Measurements from ENCODE around the gene CELSR1.

Gene CELSR1

GRCh38 chr22:46443850-46444389 lies 93.5 kb downstream of the CELSR1 start:
- Histone ChIP-seq H3K27me3 (replicated peaks) (no peaks in the 10 kb centered on the region), H3K27ac (no peak overlapping the region), H3K36me3 (replicated peaks) (no peaks in the 10 kb centered on the region), H3K4me3 (ENCODE audit: low read depth, low read length) (no peak overlapping the region)
- in situ Hi-C loops (cut with HindIII; ENCODE audit: low pct_ligation_motif_present, low sequenced_read_pairs): no loop called here
- DNase-seq: no peak
- TF ChIP-seq CTCF (IDR thresholded peaks at IDR 0.05; ENCODE audit: low read depth, low read length, missing control alignments): no peak

GRCh38 chr22:46442217-46442853 lies 95.1 kb downstream of the CELSR1 start:
- no peak for DNase-seq
- in situ Hi-C loops (cut with HindIII; ENCODE audit: low pct_ligation_motif_present, low sequenced_read_pairs): no loop called here
- TF ChIP-seq CTCF (IDR thresholded peaks at IDR 0.05; ENCODE audit: low read depth, low read length, missing control alignments): no peak
- H3K27ac ChIP-seq: no peak overlapping the region
- no peak overlapping the region for H3K4me3 ChIP-seq (ENCODE audit: low read depth, low read length)
- no peaks in the 10 kb centered on the region for H3K27me3 ChIP-seq (replicated peaks)
- H3K36me3 ChIP-seq (replicated peaks): no peaks in the 10 kb centered on the region

GRCh38 chr22:46439576-46440465 lies 97.6 kb downstream of the CELSR1 start:
- in situ Hi-C loops (cut with HindIII; ENCODE audit: low pct_ligation_motif_present, low sequenced_read_pairs): no loop called here
- H3K27me3 ChIP-seq (replicated peaks): no peaks in the 10 kb centered on the region
- no peaks in the 10 kb centered on the region for H3K36me3 ChIP-seq (replicated peaks)
- H3K27ac ChIP-seq: no peak overlapping the region
- no peak overlapping the region for H3K4me3 ChIP-seq (ENCODE audit: low read depth, low read length)
- no peak for DNase-seq
- TF ChIP-seq CTCF (IDR thresholded peaks at IDR 0.05; ENCODE audit: low read depth, low read length, missing control alignments): no peak

- DNase-seq: no peak
- no peaks in the 10 kb centered on the region for H3K27me3 ChIP-seq (replicated peaks)
- H3K4me3 ChIP-seq (ENCODE audit: low read depth, low read length): no peak overlapping the region
- in situ Hi-C loops (cut with HindIII; ENCODE audit: low pct_ligation_motif_present, low sequenced_read_pairs): no loop called here
- no peaks in the 10 kb centered on the region for H3K36me3 ChIP-seq (replicated peaks)
- TF ChIP-seq CTCF (IDR thresholded peaks at IDR 0.05; ENCODE audit: low read depth, low read length, missing control alignments): no peak
- no peak overlapping the region for H3K27ac ChIP-seq
These were observed 98.3 kb downstream of the CELSR1 start for GRCh38 chr22:46439111-46439510.

- DNase-seq: no peak
- in situ Hi-C loops (cut with HindIII; ENCODE audit: low pct_ligation_motif_present, low sequenced_read_pairs): no loop called here
- H3K27me3 ChIP-seq (replicated peaks): no peaks in the 10 kb centered on the region
- no peaks in the 10 kb centered on the region for H3K36me3 ChIP-seq (replicated peaks)
- H3K27ac ChIP-seq: no peak overlapping the region
- H3K4me3 ChIP-seq (ENCODE audit: low read depth, low read length): no peak overlapping the region
- TF ChIP-seq CTCF (IDR thresholded peaks at IDR 0.05; ENCODE audit: low read depth, low read length, missing control alignments): no peak
These were observed 99.6 kb downstream of the CELSR1 start for GRCh38 chr22:46437671-46438440.

Measured in brain microvascular endothelial cell (primary cell).